Thymus (tissue), 11 donors: ENCODE results near the gene RCC2. TPM values are rescaled to one million over a fixed set of nuclear protein-coding genes. Genes with fewer than 3 reads are reported as not detected.
"Not testable (repeated sequence)": the region's sequence is repeated elsewhere in the genome, so short reads cannot be mapped to it uniquely, and the experiment has no call there.

Source experiments
- DNase-seq, 9 donors: peaks; one replicate each; pipeline ENCODE4 v3.0.0-alpha.2; 2013; ENCODE audit warnings: low spot score in 9 of 9, low read depth in 6 of 9, missing footprints in 1 of 9
- H3K27ac ChIP-seq, 2 donors: one replicate each; pipeline ENCODE4 v1.5.1; 2013; ENCODE audit warnings: control low read depth in 1 of 2, low read depth in 1 of 2, low read length in 1 of 2, mild to moderate bottlenecking in 1 of 2, moderate library complexity in 1 of 2
- H3K27me3 ChIP-seq, 2 donors: one replicate each; pipeline ENCODE4 v1.5.1; 2013; ENCODE audit warnings: low read length in 1 of 2; ENCODE audit not compliant: control insufficient read depth in 2 of 2, insufficient read depth in 1 of 2
- H3K36me3 ChIP-seq, 2 donors: one replicate each; pipeline ENCODE4 v1.5.1; 2013; ENCODE audit warnings: low read length in 1 of 2, mild to moderate bottlenecking in 1 of 2, moderate library complexity in 1 of 2; ENCODE audit not compliant: control insufficient read depth in 2 of 2, insufficient read depth in 2 of 2
- H3K4me1 ChIP-seq, 2 donors: one replicate each; pipeline ENCODE4 v1.5.1; 2013; ENCODE audit warnings: low read length in 2 of 2; ENCODE audit not compliant: control insufficient read depth in 2 of 2, insufficient read depth in 2 of 2
- H3K4me3 ChIP-seq, 2 donors: one replicate each; pipeline ENCODE4 v1.5.1; 2013; ENCODE audit warnings: low read length in 2 of 2, control low read depth in 1 of 2, mild to moderate bottlenecking in 1 of 2
- H3K9me3 ChIP-seq, 2 donors: one replicate each; pipeline ENCODE4 v1.5.1; 2013; ENCODE audit warnings: low read length in 1 of 2, mild to moderate bottlenecking in 1 of 2; ENCODE audit not compliant: control insufficient read depth in 2 of 2, insufficient read depth in 1 of 2
- WGBS: extraction: QIAGEN DNeasy Blood & Tissue Kit; methylation state at CpG from one replicate; pipeline ENCODE4 v1.1.7; 2013; 5-methylcytosine and 5-hydroxymethylcytosine counted together
- polyA plus RNA-seq: library from polyadenylated mRNA; stranded (reverse); fragments of 200-250 nt; gene quantifications from one replicate; pipeline ENCODE4 v1.2.3, GENCODE V29; 2013
- total RNA-seq: library from RNA; stranded (reverse); fragments of 120-200 nt; gene quantifications from one replicate; pipeline ENCODE4 v1.2.4, GENCODE V29; 2013
- donor health status: healthy.

The RCC2 gene
- total and polyA plus RNA-seq, 2 donors = 56.8 to 65.2 TPM

- no peak overlapping the region for H3K4me3 ChIP-seq
These were observed 13.2 kb upstream of the RCC2 start for GRCh38 chr1:17452686-17453085.

GRCh38 chr1:17452203-17452602 is 12.7 kb upstream of the RCC2 start:
- not testable (repeated sequence) for H3K27me3 ChIP-seq, H3K27ac ChIP-seq, H3K9me3 ChIP-seq, DNase-seq, H3K4me3 ChIP-seq, H3K4me1 ChIP-seq, H3K36me3 ChIP-seq
- WGBS = 85% methylated on average over 10 of the region's 10 CpGs

More at GRCh38 chr1:17452686-17453085, 13.2 kb upstream of the RCC2 start:
- Histone ChIP-seq H3K27me3 (no peaks in the 10 kb centered on the region), H3K36me3 (no peaks in the 10 kb centered on the region), H3K4me1 (no peaks in the 10 kb centered on the region), H3K27ac (no peak overlapping the region), H3K9me3 (no peaks in the 10 kb centered on the region)
- DNase-seq = no peak
- WGBS = 93% methylated on average over 4 of the region's 4 CpGs

- no peaks in the 10 kb centered on the region for H3K9me3 ChIP-seq
- 92% methylated on average over 7 of the region's 7 CpGs for WGBS
- no peak for DNase-seq
- no peaks in the 10 kb centered on the region for H3K36me3 ChIP-seq
- H3K4me1 ChIP-seq = no peaks in the 10 kb centered on the region
- no peaks in the 10 kb centered on the region for H3K27me3 ChIP-seq
- no peak overlapping the region for H3K4me3 ChIP-seq
- no peak overlapping the region for H3K27ac ChIP-seq
These were observed 12.3 kb upstream of the RCC2 start for GRCh38 chr1:17451731-17452130.

GRCh38 chr1:17447501-17447992 is 8.1 kb upstream of the RCC2 start:
- H3K36me3 ChIP-seq = no peaks in the 10 kb centered on the region
- 94% methylated on average over 12 of the region's 12 CpGs for WGBS
- H3K4me1 ChIP-seq = no peaks in the 10 kb centered on the region
- H3K4me3 ChIP-seq = no peak overlapping the region
- H3K9me3 ChIP-seq = no peaks in the 10 kb centered on the region
- no peak for DNase-seq
- H3K27me3 ChIP-seq = peaks cover 0 to 7% of the 10 kb centered on the region in 2 donors
- no peak overlapping the region for H3K27ac ChIP-seq

GRCh38 chr1:17442841-17443240 is 3.4 kb upstream of the RCC2 start:
- no peak overlapping the region for H3K27ac ChIP-seq
- H3K27me3 ChIP-seq = peaks cover 0 to 34% of the 10 kb centered on the region in 2 donors
- no peak overlapping the region for H3K4me3 ChIP-seq
- WGBS = 94% methylated on average over 6 of the region's 6 CpGs
- peaks cover 6 to 13% of the 10 kb centered on the region in 2 donors for H3K4me1 ChIP-seq
- no peak for DNase-seq
- no peaks in the 10 kb centered on the region for H3K9me3 ChIP-seq
- no peaks in the 10 kb centered on the region for H3K36me3 ChIP-seq

- peaks cover 0 to 34% of the 10 kb centered on the region in 2 donors for H3K27me3 ChIP-seq
- no peak overlapping the region for H3K27ac ChIP-seq
- no peaks in the 10 kb centered on the region for H3K36me3 ChIP-seq
- no peak overlapping the region for H3K4me3 ChIP-seq
- H3K9me3 ChIP-seq = no peaks in the 10 kb centered on the region
- peaks cover 8 to 16% of the 10 kb centered on the region in 2 donors for H3K4me1 ChIP-seq
- 91% methylated on average over 4 of the region's 4 CpGs for WGBS
- no peak for DNase-seq
These were observed 2.5 kb upstream of the RCC2 start for GRCh38 chr1:17441993-17442357.

GRCh38 chr1:17441265-17441992 is 2.0 kb upstream of the RCC2 start:
- no peak overlapping the region for H3K27ac ChIP-seq
- no peak overlapping the region for H3K4me3 ChIP-seq

GRCh38 chr1:17440827-17441168 is 1.3 kb upstream of the RCC2 start:
- WGBS = 87% methylated on average over 6 of the region's 6 CpGs
- Histone ChIP-seq H3K36me3 (peaks cover 0 to 7% of the 10 kb centered on the region in 2 donors), H3K4me1 (peaks cover 12 to 27% of the 10 kb centered on the region in 2 donors), H3K9me3 (no peaks in the 10 kb centered on the region), H3K4me3 (no peak overlapping the region), H3K27ac (no peak overlapping the region), H3K27me3 (peaks cover 0 to 34% of the 10 kb centered on the region in 2 donors)
- no peak for DNase-seq

More at GRCh38 chr1:17441265-17441992, 2.0 kb upstream of the RCC2 start:
- Histone ChIP-seq H3K9me3 (no peaks in the 10 kb centered on the region), H3K4me1 (peaks cover 12 to 22% of the 10 kb centered on the region in 2 donors), H3K36me3 (peaks cover 0 to 2% of the 10 kb centered on the region in 2 donors), H3K27me3 (peaks cover 0 to 34% of the 10 kb centered on the region in 2 donors)
- WGBS = 53% methylated on average over 10 of the region's 10 CpGs
- DNase-seq = no peak

- H3K36me3 ChIP-seq = peaks cover 0 to 9% of the 10 kb centered on the region in 2 donors
- H3K4me1 ChIP-seq = peaks cover 12 to 29% of the 10 kb centered on the region in 2 donors
- DNase-seq = no peak
- H3K9me3 ChIP-seq = no peaks in the 10 kb centered on the region
- WGBS = 77% methylated on average over 18 of the region's 18 CpGs
- H3K4me3 ChIP-seq = peak overlapping the region; percentile 29 to 88
- H3K27me3 ChIP-seq = peaks cover 0 to 34% of the 10 kb centered on the region in 2 donors
- H3K27ac ChIP-seq = no peak overlapping the region
These were observed 773 bp upstream of the RCC2 start for GRCh38 chr1:17440074-17440826.
